H1 (cell line): Measurements from ENCODE around the gene PCBP4. TPM values are rescaled to one million over a fixed set of nuclear protein-coding genes. Genes with fewer than 3 reads are reported as not detected.

Source experiments
- GTF2F1 ChIP-seq: IDR thresholded peaks from 2 replicates; pipeline ENCODE4 v1.6.1; 2012; ENCODE audit warnings: low read depth, low read length, improper control_type of control experiment, borderline replicate concordance
- SAP30 ChIP-seq: fragments of 300-600 bp; sonication (generic); IDR thresholded peaks from 2 replicates; pipeline ENCODE4 v1.7.1; 2012; ENCODE audit warnings: low read length, moderate library complexity, mild to moderate bottlenecking, inconsistent platforms; ENCODE audit not compliant: insufficient read depth, insufficient replicate concordance
- TAF1 ChIP-seq: IDR thresholded peaks from 2 replicates; pipeline ENCODE4 v1.6.1; 2011; ENCODE audit warnings: mild to moderate bottlenecking, low read depth, low read length
- polyA plus RNA-seq, 7 experiments: library from polyadenylated mRNA; depleted of rRNA in 3 of 7; stranded (reverse) in 5 of 7; unstranded in 2 of 7; fragments of >200 nt in 5 of 7; fragments of 200-250 nt in 2 of 7; gene quantifications; 1 replicate in 5 of 7; 2 replicates in 1 of 7; 4 replicates in 1 of 7; pipeline versions ENCODE4 v1.2.1 to v1.2.3, GENCODE V29; 2011 to 2013; ENCODE audit warnings: missing spikeins in 2 of 7, mixed read lengths in 2 of 7
- total RNA-seq: library from RNA; stranded (reverse); fragmentation: NEBNext Ultra II Directional; extraction: Animal tissue kit (Norgen Biotek cat#: 25700); gene quantifications from 2 replicates; pipeline ENCODE4 v1.2.1, GENCODE V29; 2021

The PCBP4 gene
- total and polyA plus RNA-seq, 2 of the 8 experiments (the other 6 are each of a cell fraction or from before 2014, with no cell fraction given) = 16.4 to 34.1 TPM

DNA sequence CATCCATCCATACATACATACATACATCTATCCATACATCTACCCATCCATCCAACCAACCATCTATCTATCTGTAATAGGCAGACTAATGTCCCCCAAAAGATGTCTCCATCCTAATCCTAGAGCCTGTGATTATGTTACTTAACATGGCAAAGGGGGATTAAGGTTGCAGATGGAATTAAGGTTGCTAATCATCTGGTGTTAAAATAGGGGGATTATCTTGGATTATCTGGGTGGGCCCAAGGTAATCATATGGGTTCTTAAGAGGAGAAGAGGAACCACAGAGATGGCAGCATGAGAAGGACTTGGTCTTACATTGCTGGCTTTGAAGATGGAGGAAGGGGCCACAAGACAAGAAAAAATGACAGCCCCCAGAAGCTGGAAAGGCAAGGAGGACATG is 43.2 kb upstream of the PCBP4 start (continued):
- no peak for TF ChIP-seq SAP30
- TF ChIP-seq GTF2F1 = no peak
- TF ChIP-seq TAF1 = no peak
- TF ChIP-seq, all 59 proteins: peak for 0
